Endothelial cell (in vitro differentiated cells): ENCODE measurements around the gene DNAJC1. TPM values are rescaled to one million over a fixed set of nuclear protein-coding genes. Genes with fewer than 3 reads are reported as not detected.

ENCODE experiments used
- DNase-seq: peaks from one replicate; pipeline ENCODE4 v3.0.0; 2021; ENCODE audit warnings: low spot score
- H3K27ac Mint-ChIP-seq: one replicate; pipeline ENCODE4 v1.8.0; 2021; ENCODE audit warnings: mixed read lengths, inconsistent platforms; ENCODE audit not compliant: unreplicated experiment
- H3K27me3 Mint-ChIP-seq: one replicate; pipeline ENCODE4 v1.8.0; 2021; ENCODE audit warnings: mild to moderate bottlenecking, moderate library complexity, mixed read lengths, inconsistent platforms; ENCODE audit not compliant: unreplicated experiment
- H3K36me3 Mint-ChIP-seq: one replicate; pipeline ENCODE4 v1.8.0; 2021; ENCODE audit warnings: mild to moderate bottlenecking, low read depth, mixed read lengths, inconsistent platforms; ENCODE audit not compliant: unreplicated experiment
- H3K4me1 Mint-ChIP-seq: one replicate; pipeline ENCODE4 v1.8.0; 2021; ENCODE audit warnings: mild to moderate bottlenecking, mixed read lengths, inconsistent platforms; ENCODE audit not compliant: unreplicated experiment
- H3K4me3 Mint-ChIP-seq: one replicate; pipeline ENCODE4 v1.8.0; 2021; ENCODE audit warnings: mild to moderate bottlenecking, mixed read lengths, inconsistent platforms; ENCODE audit not compliant: unreplicated experiment
- H3K9me3 Mint-ChIP-seq: one replicate; pipeline ENCODE4 v1.8.0; 2021; ENCODE audit warnings: mixed read lengths, inconsistent platforms; ENCODE audit not compliant: unreplicated experiment
- CTCF ChIP-seq: fragments of 200-600 bp; sonication (generic); IDR thresholded peaks from one replicate; pipeline ENCODE4 v1.5.0; 2021; ENCODE audit warnings: antibody characterized with exemption; ENCODE audit not compliant: unreplicated experiment
- total RNA-seq: library from RNA; stranded (reverse); fragmentation: NEBNext Ultra II Directional; extraction: Animal tissue kit (Norgen Biotek cat#: 25700); gene quantifications from one replicate; pipeline ENCODE4 v1.2.1, GENCODE V29; 2021; ENCODE audit not compliant: unreplicated experiment

The DNAJC1 gene
- total RNA-seq, 1 donor from 2014 or later: 32.0 TPM

GRCh38 chr10:22010539-22010938 lies 7.0 kb upstream of the DNAJC1 start:
- Mint-ChIP-seq H3K36me3 (no peaks in the 10 kb centered on the region), H3K27me3 (no peaks in the 10 kb centered on the region), H3K9me3 (no peaks in the 10 kb centered on the region), H3K27ac (no peak overlapping the region), H3K4me1 (peaks cover 8% of the 10 kb centered on the region), H3K4me3 (no peak overlapping the region)
- TF ChIP-seq CTCF: no peak
- DNase-seq: no peak

- H3K27ac Mint-ChIP-seq: no peak overlapping the region
- peaks cover 4% of the 10 kb centered on the region for H3K27me3 Mint-ChIP-seq
- no peak for TF ChIP-seq CTCF
- peaks cover 4% of the 10 kb centered on the region for H3K36me3 Mint-ChIP-seq
- no peaks in the 10 kb centered on the region for H3K9me3 Mint-ChIP-seq
- DNase-seq: no peak
- no peak overlapping the region for H3K4me3 Mint-ChIP-seq
- peaks cover 6% of the 10 kb centered on the region for H3K4me1 Mint-ChIP-seq
These were observed 2.9 kb upstream of the DNAJC1 start for GRCh38 chr10:22006379-22006884.

- DNase-seq: no peak
- Mint-ChIP-seq H3K9me3 (no peaks in the 10 kb centered on the region), H3K27ac (no peak overlapping the region), H3K4me1 (peaks cover 6% of the 10 kb centered on the region), H3K27me3 (peaks cover 4% of the 10 kb centered on the region), H3K36me3 (peaks cover 4% of the 10 kb centered on the region), H3K4me3 (no peak overlapping the region)
- TF ChIP-seq CTCF: no peak
These were observed 2.2 kb upstream of the DNAJC1 start for GRCh38 chr10:22005763-22006162.

- H3K4me1 Mint-ChIP-seq: peaks cover 12% of the 10 kb centered on the region
- DNase-seq: no peak
- peaks cover 4% of the 10 kb centered on the region for H3K36me3 Mint-ChIP-seq
- TF ChIP-seq CTCF: no peak
- H3K4me3 Mint-ChIP-seq: peak overlapping the region; percentile 78
- H3K9me3 Mint-ChIP-seq: no peaks in the 10 kb centered on the region
- H3K27ac Mint-ChIP-seq: no peak overlapping the region
- H3K27me3 Mint-ChIP-seq: peaks cover 7% of the 10 kb centered on the region
These were observed 393 bp upstream of the DNAJC1 start for GRCh38 chr10:22003964-22004281.

GRCh38 chr10:22002591-22003176 lies 846 bp downstream of the DNAJC1 start:
- Mint-ChIP-seq H3K4me1 (peaks cover 12% of the 10 kb centered on the region), H3K4me3 (peak overlapping the region; percentile 95), H3K27me3 (peaks cover 7% of the 10 kb centered on the region), H3K9me3 (no peaks in the 10 kb centered on the region), H3K27ac (peak overlapping the region; percentile 81), H3K36me3 (peaks cover 4% of the 10 kb centered on the region)
- DNase-seq: no peak
- TF ChIP-seq CTCF: no peak
